ENCODE data around the gene PRICKLE3. TPM values are rescaled to one million over a fixed set of nuclear protein-coding genes. Genes with fewer than 3 reads are reported as not detected.

PRICKLE3 gene
- total RNA-seq, 1 donor = 5.2 TPM

DNA sequence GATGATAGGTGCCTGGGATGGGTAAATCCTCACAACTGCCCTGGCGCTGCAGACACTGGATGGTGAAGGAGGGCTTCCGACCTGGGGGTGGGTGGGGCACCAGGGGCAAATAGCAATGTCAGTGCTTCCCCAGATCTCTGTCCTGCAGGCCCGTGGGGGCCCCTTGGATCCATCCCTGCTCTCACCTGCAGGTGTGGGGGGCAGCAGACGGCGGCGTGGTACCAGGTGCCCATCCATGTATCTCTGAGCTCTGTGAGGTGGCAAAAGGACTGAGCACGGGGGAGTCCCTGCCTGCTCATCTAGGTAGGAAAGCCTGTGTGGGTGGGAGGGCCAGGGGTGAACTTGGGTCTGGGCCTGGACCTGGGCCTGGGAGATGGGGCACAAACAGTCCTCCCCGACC lies 20.4 kb upstream of the PRICKLE3 start:
- TF ChIP-seq, protein P1, sequence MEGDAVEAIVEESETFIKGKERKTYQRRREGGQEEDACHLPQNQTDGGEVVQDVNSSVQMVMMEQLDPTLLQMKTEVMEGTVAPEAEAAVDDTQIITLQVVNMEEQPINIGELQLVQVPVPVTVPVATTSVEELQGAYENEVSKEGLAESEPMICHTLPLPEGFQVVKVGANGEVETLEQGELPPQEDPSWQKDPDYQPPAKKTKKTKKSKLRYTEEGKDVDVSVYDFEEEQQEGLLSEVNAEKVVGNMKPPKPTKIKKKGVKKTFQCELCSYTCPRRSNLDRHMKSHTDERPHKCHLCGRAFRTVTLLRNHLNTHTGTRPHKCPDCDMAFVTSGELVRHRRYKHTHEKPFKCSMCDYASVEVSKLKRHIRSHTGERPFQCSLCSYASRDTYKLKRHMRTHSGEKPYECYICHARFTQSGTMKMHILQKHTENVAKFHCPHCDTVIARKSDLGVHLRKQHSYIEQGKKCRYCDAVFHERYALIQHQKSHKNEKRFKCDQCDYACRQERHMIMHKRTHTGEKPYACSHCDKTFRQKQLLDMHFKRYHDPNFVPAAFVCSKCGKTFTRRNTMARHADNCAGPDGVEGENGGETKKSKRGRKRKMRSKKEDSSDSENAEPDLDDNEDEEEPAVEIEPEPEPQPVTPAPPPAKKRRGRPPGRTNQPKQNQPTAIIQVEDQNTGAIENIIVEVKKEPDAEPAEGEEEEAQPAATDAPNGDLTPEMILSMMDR (IDR thresholded peaks at IDR 0.05; ENCODE audit: insufficient read depth, low read depth, low read length) = no peak
- no peak for DNase-seq (ENCODE audit: low read depth)
- H3K4me3 ChIP-seq (ENCODE audit: low read depth, low read length) = no peak overlapping the region

DNA sequence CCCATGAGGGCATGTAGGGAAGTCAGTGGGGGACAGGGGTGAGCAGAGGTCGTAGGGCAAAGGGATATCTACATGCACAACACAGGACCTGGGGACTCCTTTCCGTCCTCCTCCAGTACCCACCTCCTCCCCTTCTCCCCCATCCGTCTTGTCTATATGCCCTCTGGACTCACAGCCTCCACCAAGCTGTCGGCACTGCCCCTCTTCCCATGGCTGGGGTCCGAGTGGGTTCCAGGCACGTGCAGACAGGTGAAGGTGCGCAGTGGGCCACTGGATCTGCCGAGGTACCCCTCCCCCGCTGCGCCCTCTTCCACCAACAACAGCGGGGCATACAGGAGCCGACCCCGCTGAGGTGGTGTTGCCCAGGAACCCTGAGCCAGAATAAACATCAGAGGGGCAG lies 19.3 kb upstream of the PRICKLE3 start:
- DNase-seq (ENCODE audit: low read depth) = no peak
- TF ChIP-seq, protein P1 (IDR thresholded peaks at IDR 0.05; ENCODE audit: insufficient read depth, low read depth, low read length) = no peak
- no peak overlapping the region for H3K4me3 ChIP-seq (ENCODE audit: low read depth, low read length)

DNA sequence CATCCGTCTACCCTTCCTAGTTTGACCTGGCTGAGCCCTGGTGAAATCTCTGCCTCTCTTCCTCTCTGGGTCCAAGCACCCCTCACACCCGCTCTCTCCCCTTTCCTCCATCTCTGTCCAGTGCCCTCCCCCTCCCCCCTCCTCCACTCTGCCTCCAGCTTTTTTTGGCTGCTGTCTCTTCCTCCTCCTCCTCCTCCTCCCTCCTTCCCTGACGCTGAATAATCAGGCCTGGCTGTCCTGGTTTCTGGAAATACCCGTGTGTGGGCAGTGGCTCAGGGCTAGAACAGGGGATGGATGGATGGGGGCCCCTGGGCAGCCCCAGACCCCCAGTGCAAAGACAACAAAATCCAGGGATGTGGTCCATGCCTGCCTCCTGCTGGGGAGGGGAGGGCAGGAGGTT lies 18.5 kb upstream of the PRICKLE3 start:
- no peak overlapping the region for H3K4me3 ChIP-seq (ENCODE audit: low read depth, low read length)
- TF ChIP-seq, protein P1 (IDR thresholded peaks at IDR 0.05; ENCODE audit: insufficient read depth, low read depth, low read length) = no peak
- no peak for DNase-seq (ENCODE audit: low read depth)

DNA sequence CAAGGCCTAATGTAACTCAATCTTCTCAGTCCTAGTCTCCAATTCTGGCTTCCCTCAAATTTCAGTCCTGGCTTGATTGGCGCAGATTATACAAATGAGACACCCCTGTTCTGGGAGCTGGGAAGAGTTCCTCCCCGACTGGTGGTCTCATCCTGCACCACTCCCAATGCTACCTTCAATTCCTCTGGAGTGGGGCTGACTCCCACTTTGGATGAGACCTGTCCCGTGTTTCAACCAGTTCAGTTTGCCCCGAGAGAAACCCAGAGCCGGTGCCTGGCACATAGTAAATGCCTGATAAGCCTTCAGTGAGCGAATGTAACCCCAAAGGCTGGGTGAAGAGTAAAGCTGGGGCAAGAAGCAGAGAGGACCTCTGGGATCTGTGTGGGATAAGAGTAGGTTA lies 17.8 kb upstream of the PRICKLE3 start:
- DNase-seq (ENCODE audit: low read depth) = no peak
- H3K4me3 ChIP-seq (ENCODE audit: low read depth, low read length) = no peak overlapping the region
- TF ChIP-seq, protein P1 (IDR thresholded peaks at IDR 0.05; ENCODE audit: insufficient read depth, low read depth, low read length) = no peak

DNA sequence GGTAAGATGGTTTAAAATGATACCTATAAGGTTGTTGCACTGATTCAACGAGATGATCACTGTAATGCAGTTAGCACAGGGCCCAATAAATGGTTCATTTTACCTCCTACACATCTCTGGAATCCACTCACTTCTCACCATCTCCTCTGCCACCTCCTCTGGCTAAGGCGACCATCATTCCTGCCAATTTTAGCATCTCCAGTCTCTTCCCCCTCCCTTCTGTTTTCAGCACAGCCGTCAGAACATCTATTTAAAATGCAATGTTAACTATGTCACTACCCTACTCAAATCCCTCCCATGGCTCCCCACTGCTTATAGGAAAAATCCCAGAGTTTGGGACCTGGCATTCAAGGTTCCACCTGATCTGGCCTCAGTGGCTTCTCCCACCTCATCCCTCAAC lies 17.4 kb upstream of the PRICKLE3 start:
- TF ChIP-seq, protein P1 (IDR thresholded peaks at IDR 0.05; ENCODE audit: insufficient read depth, low read depth, low read length) = no peak
- H3K4me3 ChIP-seq (ENCODE audit: low read depth, low read length) = no peak overlapping the region
- no peak for DNase-seq (ENCODE audit: low read depth)

DNA sequence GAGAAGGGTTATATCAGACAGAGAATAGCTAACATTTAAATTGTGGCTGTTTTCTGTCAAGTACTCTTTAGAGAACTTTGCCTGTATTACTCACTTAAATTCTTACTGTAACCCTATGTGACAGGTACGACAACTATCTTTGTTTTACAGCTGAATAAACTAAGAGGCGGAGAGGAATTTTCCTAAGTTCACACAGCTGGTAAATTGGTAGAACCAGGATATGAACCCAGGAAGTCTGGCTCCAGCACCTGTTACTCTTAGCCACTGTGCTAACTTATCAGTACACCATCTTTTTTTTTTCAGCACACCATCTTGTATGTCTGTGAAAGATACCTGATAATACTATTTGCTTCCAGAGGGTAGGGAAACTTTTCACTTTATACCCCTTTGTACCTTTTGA lies 15.8 kb upstream of the PRICKLE3 start:
- TF ChIP-seq, protein P1 (IDR thresholded peaks at IDR 0.05; ENCODE audit: insufficient read depth, low read depth, low read length) = no peak
- H3K4me3 ChIP-seq (ENCODE audit: low read depth, low read length) = no peak overlapping the region
- no peak for DNase-seq (ENCODE audit: low read depth)

Data from fibroblast of villous mesenchyme (primary cell).